Measurements from ENCODE around the gene SLC17A5.

DNA sequence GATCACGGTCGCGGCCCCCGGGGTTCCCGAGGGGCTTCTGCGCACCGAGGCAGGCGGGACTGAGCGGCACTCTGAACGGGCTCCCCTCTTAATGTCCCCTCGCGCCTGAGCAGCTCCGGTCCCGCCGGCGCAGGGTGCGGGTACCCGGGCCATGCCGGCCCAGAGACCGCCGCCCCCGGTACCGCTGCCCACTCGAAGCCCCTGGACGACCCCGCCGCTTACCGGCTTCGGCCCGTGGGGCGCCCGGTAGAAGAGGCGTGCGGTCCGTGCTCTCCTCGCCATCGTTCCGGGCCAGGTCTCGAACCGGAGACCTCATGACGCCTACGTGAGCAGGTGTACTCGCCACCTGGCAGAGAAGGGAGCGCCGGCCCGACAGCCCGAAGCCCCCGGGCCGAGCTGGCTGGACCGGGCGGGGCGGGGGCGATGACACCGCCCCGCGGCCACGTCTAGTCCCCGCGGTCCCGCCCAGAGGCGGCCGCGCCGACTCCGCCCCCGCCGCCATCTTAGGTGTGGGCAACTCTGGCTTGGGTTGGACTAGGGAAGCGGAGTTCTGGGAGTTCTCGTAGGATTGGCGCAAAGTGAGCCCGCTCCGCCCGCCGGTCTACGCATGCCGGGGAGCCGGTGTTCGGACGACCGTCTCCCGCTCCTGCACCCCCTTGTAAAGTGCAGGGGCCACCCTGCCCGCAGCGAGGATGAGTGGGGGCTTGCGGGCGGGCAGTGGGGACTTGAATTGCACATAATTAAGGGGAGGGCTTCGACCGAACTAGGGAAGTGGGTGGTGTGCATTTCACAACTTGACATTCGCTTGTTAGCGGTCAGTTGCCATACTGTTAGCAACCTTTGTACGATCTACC, at the start of gene SLC17A5:
- no peak for TF ChIP-seq ELF4 (IDR thresholded peaks at IDR 0.05)
- no peak for TF ChIP-seq FOXM1 (IDR thresholded peaks at IDR 0.05; ENCODE audit: borderline replicate concordance)
- no peak for TF ChIP-seq FOXA1 (IDR thresholded peaks at IDR 0.05)
- TF ChIP-seq, protein P1, sequence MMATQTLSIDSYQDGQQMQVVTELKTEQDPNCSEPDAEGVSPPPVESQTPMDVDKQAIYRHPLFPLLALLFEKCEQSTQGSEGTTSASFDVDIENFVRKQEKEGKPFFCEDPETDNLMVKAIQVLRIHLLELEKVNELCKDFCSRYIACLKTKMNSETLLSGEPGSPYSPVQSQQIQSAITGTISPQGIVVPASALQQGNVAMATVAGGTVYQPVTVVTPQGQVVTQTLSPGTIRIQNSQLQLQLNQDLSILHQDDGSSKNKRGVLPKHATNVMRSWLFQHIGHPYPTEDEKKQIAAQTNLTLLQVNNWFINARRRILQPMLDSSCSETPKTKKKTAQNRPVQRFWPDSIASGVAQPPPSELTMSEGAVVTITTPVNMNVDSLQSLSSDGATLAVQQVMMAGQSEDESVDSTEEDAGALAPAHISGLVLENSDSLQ (IDR thresholded peaks at IDR 0.05): no peak
- no peak for TF ChIP-seq SUZ12 (IDR thresholded peaks at IDR 0.05)
- no peak for TF ChIP-seq LEF1 (IDR thresholded peaks at IDR 0.05; ENCODE audit: borderline replicate concordance)
- TF ChIP-seq SP1 (IDR thresholded peaks at IDR 0.05): no peak
- TF ChIP-seq BHLHE40 (IDR thresholded peaks at IDR 0.05; ENCODE audit: borderline replicate concordance): no peak
- TF ChIP-seq CTBP1 (IDR thresholded peaks at IDR 0.05; ENCODE audit: borderline replicate concordance): no peak
- TF ChIP-seq FOXK2 (IDR thresholded peaks at IDR 0.05): no peak
- TF ChIP-seq ARNT (IDR thresholded peaks at IDR 0.05): no peak
- no peak for TF ChIP-seq ZNF384 (IDR thresholded peaks at IDR 0.05)
- TF ChIP-seq TARDBP (IDR thresholded peaks at IDR 0.05): no peak
